Measurements from ENCODE around the gene MYO10. TPM values are rescaled to one million over a fixed set of nuclear protein-coding genes. Genes with fewer than 3 reads are reported as not detected.

MYO10 gene
- total and polyA plus RNA-seq, 2 experiments from 2014 or later: 33.7 to 52.4 TPM

DNA sequence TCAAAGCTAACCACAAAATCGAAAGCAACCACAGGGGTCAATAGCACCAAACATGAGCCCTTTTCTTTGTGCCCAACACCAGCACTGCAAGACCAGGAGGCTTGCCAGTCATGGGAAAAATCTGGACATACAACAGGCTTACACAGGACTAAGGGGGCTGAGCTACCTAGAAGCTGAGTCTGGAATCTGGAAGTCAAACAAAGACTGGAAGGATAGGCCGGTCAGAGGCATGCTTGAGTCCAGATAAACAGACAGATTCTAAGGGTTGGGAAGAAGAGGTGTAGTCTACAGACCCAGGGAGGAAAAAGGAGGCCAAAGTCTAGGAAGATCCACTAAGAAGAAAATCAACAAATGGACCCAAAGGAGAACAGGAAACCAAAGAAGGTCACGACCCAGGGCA lies 73.3 kb downstream of the MYO10 start:
- Histone ChIP-seq H2AFZ (no peak overlapping the region), H3K36me3 (replicated peaks; ENCODE audit: insufficient read depth, low read depth) (no peaks in the 10 kb centered on the region), H3K4me2 (no peak overlapping the region), H3K4me3 (no peak overlapping the region), H3K27me3 (no peaks in the 10 kb centered on the region), H3K4me1 (ENCODE audit: insufficient read depth) (peaks cover 10% of the 10 kb centered on the region), H3K79me2 (peaks cover 71% of the 10 kb centered on the region), H3K9me2 (replicated peaks; ENCODE audit: insufficient read depth) (no peaks in the 10 kb centered on the region), H3K9me3 (ENCODE audit: low read depth) (peaks cover 5% of the 10 kb centered on the region), H4K20me1 (ENCODE audit: insufficient read depth, poor library complexity, severe bottlenecking) (peaks cover 10% of the 10 kb centered on the region), H3K27ac (peak overlapping the region; percentile 44)
- TF ChIP-seq, protein P1, sequence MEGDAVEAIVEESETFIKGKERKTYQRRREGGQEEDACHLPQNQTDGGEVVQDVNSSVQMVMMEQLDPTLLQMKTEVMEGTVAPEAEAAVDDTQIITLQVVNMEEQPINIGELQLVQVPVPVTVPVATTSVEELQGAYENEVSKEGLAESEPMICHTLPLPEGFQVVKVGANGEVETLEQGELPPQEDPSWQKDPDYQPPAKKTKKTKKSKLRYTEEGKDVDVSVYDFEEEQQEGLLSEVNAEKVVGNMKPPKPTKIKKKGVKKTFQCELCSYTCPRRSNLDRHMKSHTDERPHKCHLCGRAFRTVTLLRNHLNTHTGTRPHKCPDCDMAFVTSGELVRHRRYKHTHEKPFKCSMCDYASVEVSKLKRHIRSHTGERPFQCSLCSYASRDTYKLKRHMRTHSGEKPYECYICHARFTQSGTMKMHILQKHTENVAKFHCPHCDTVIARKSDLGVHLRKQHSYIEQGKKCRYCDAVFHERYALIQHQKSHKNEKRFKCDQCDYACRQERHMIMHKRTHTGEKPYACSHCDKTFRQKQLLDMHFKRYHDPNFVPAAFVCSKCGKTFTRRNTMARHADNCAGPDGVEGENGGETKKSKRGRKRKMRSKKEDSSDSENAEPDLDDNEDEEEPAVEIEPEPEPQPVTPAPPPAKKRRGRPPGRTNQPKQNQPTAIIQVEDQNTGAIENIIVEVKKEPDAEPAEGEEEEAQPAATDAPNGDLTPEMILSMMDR (IDR thresholded peaks at IDR 0.05; ENCODE audit: poor library complexity): no peak
- 60% methylated on average over 3 of the region's 3 CpGs for WGBS (ENCODE audit: low lambda C conversion rate, missing lambda C conversion rate)
- DNase-seq (ENCODE audit: low spot score): no peak

DNA sequence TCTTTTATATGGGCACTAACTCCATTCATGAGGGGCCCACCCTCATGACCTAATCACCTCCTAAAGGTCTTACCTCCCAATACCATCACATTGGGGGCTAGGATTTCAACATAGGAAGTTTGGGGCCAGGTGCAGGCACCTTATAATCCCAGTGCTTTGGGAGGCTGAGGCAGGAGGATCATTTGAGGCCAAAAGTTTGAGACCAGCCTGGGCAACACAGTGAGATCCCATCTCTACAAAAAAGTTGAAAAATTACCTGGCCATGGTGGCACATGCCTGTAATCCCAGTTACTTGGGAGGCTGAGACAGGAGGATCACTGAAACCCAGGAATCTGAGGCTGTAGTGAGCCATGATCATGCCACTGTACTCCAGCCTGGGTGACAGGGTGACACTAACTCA lies 76.7 kb downstream of the MYO10 start:
- no peak for TF ChIP-seq EZH2phosphoT487 (IDR thresholded peaks at IDR 0.05; ENCODE audit: low read depth, severe bottlenecking, unreplicated experiment)
- no peak for TF ChIP-seq EZH2 (IDR thresholded peaks at IDR 0.05; ENCODE audit: borderline replicate concordance)
- TF ChIP-seq, protein P1 (IDR thresholded peaks at IDR 0.05; ENCODE audit: poor library complexity): no peak
- H3K27me3 ChIP-seq: no peaks in the 10 kb centered on the region
- no peak overlapping the region for H3K27ac ChIP-seq
- no peak overlapping the region for H3K4me3 ChIP-seq
- H3K36me3 ChIP-seq (replicated peaks; ENCODE audit: insufficient read depth, low read depth): no peaks in the 10 kb centered on the region
- H3K79me2 ChIP-seq: peaks cover 70% of the 10 kb centered on the region
- H3K9me3 ChIP-seq (ENCODE audit: low read depth): peaks cover 5% of the 10 kb centered on the region
- H3K4me1 ChIP-seq (ENCODE audit: insufficient read depth): peaks cover 15% of the 10 kb centered on the region
- no peak overlapping the region for H3K4me2 ChIP-seq
- no peak overlapping the region for H2AFZ ChIP-seq
- peaks cover 12% of the 10 kb centered on the region for H4K20me1 ChIP-seq (ENCODE audit: insufficient read depth, poor library complexity, severe bottlenecking)
- DNase-seq (ENCODE audit: low spot score): no peak
- H3K9me2 ChIP-seq (replicated peaks; ENCODE audit: insufficient read depth): no peaks in the 10 kb centered on the region

DNA sequence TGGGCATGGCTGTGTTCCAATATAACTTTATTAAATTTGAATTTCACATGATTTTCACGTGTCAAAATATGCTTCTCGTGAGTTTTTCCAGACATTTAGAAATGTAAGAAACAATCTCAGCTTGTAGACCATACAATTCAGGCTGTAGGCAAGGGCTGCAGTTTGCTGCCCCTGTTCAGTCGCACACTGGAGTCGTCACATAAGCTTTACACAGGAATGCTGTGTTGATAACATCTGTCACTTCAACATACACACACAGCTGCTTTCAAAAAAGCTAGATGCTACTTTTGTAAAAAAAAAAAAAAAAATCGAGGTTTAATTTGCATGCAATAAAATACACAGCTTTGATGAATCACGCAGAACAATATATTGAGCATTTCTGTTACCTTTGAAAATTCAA lies 77.9 kb downstream of the MYO10 start:
- TF ChIP-seq EZH2 (IDR thresholded peaks at IDR 0.05; ENCODE audit: borderline replicate concordance) (no peak), EZH2phosphoT487 (IDR thresholded peaks at IDR 0.05; ENCODE audit: low read depth, severe bottlenecking, unreplicated experiment) (no peak)
- TF ChIP-seq, protein P1 (IDR thresholded peaks at IDR 0.05; ENCODE audit: poor library complexity): no peak

DNA sequence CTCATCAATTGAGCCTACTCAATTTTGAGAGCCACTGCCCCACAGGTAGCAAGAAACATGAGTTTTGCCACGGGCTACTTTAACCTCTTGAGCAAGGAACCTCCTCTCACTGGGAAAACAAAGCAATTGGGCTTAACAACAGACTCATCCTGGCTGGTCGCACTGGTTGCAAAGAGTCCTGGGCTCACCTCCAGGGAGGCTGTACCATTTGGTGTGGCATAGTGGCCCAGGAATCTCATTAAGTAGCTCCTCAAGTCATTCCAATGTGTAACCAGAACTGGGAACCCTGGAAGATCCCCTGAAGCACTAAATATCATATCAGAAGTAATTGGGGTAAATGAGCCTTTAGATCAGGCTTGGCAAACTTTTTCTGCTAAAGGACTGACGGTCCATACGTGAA lies 78.5 kb downstream of the MYO10 start:
- H2AFZ ChIP-seq: no peak overlapping the region
- TF ChIP-seq EZH2phosphoT487 (IDR thresholded peaks at IDR 0.05; ENCODE audit: low read depth, severe bottlenecking, unreplicated experiment) (no peak), EZH2 (IDR thresholded peaks at IDR 0.05; ENCODE audit: borderline replicate concordance) (no peak)
- TF ChIP-seq, protein P1 (IDR thresholded peaks at IDR 0.05; ENCODE audit: poor library complexity): no peak
- H3K9me3 ChIP-seq (ENCODE audit: low read depth): peaks cover 5% of the 10 kb centered on the region
- H3K27ac ChIP-seq: no peak overlapping the region
- H3K4me2 ChIP-seq: no peak overlapping the region
- no peaks in the 10 kb centered on the region for H3K27me3 ChIP-seq
- peaks cover 78% of the 10 kb centered on the region for H3K79me2 ChIP-seq
- H3K4me3 ChIP-seq: no peak overlapping the region
- peaks cover 15% of the 10 kb centered on the region for H4K20me1 ChIP-seq (ENCODE audit: insufficient read depth, poor library complexity, severe bottlenecking)
- WGBS (ENCODE audit: low lambda C conversion rate, missing lambda C conversion rate): 94% methylated on average over 4 of the region's 4 CpGs
- H3K4me1 ChIP-seq (ENCODE audit: insufficient read depth): peaks cover 9% of the 10 kb centered on the region
- DNase-seq (ENCODE audit: low spot score): no peak
- no peaks in the 10 kb centered on the region for H3K36me3 ChIP-seq (replicated peaks; ENCODE audit: insufficient read depth, low read depth)
- no peaks in the 10 kb centered on the region for H3K9me2 ChIP-seq (replicated peaks; ENCODE audit: insufficient read depth)

More for the DNA sequence above, 77.9 kb downstream of the MYO10 start:
- Histone ChIP-seq H3K4me1 (ENCODE audit: insufficient read depth) (peaks cover 14% of the 10 kb centered on the region), H4K20me1 (ENCODE audit: insufficient read depth, poor library complexity, severe bottlenecking) (peaks cover 15% of the 10 kb centered on the region), H3K27me3 (no peaks in the 10 kb centered on the region), H3K9me2 (replicated peaks; ENCODE audit: insufficient read depth) (no peaks in the 10 kb centered on the region), H3K27ac (no peak overlapping the region), H3K4me3 (no peak overlapping the region), H3K4me2 (no peak overlapping the region), H3K36me3 (replicated peaks; ENCODE audit: insufficient read depth, low read depth) (no peaks in the 10 kb centered on the region), H2AFZ (no peak overlapping the region), H3K79me2 (peaks cover 76% of the 10 kb centered on the region), H3K9me3 (ENCODE audit: low read depth) (peaks cover 5% of the 10 kb centered on the region)
- DNase-seq (ENCODE audit: low spot score): no peak
- 70% methylated on average over 6 of the region's 6 CpGs for WGBS (ENCODE audit: low lambda C conversion rate, missing lambda C conversion rate)
